Activated CD4-positive, alpha-beta T cell treated with anti-CD3 and anti-CD28 coated beads for 1 hour (primary cell): ENCODE results near the gene IFITM5.
A peak's percentile ranks its signal among the peaks of the same experiment; 100 is the strongest.
"Not testable (repeated sequence)": the region's sequence is repeated elsewhere in the genome, so short reads cannot be mapped to it uniquely, and the experiment has no call there.

Experiments used
- DNase-seq: peaks from one replicate; pipeline ENCODE4 v3.0.0-alpha.2; 2020

IFITM5 gene

DNA sequence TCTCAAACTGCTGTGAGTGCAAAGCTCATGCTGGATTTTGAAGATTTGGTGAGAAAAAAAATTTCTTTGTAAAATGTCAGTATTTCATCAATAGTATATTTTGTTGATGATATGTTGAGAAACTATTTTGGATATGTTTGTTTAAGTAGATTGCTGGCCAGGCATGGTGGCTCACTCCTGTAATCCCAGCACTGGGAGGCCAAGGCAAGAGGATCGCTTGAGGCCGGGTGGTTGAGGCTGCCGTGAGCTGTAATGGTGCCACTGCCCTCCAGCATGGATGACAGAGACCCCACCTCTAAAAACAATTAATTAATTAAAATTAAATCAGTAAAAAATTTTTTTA is 28.2 kb upstream of the IFITM5 start:
- DNase-seq, result no peak

DNA sequence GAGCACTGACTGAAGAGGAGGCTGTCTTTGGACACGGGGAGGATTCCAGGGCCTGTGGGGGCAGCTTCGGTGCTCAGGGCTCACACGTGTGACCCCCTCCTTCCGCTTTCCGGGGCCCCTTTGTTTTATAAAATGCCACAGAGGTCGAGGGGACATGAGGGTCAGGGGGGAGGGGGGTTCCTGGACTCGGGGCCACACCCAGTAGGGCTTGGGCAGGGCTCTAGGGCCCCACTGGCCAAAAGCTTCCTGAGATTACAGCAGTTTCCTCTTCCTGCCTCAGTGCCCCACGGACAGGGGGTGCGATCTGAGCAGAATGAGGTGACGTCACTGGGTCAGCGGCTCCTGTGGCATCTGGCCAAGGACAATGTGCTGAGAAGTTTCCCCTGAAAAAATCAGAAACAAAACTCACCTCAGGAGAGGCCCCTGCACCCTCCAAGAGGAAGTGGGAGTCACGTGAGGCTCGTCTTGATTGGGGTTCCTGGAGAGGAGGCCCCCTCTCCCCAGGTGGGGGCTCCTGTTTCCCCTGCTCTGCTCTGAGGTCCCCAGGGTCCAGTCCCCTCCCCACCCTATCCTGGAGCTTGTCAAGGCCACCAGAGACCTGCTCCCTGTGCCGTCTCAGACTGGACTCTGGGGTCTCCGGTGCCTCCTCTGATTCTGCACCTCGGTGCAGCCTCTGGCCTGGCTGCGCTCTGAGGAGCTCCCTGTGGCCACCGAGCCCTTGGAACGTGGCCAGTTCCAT is 27.7 kb upstream of the IFITM5 start:
- DNase-seq, result no peak

- no peak for DNase-seq
Measured at GRCh38 chr11:326592-326841, 27.2 kb upstream of the IFITM5 start.

GRCh38 chr11:325796-326591 is 26.7 kb upstream of the IFITM5 start:
- no peak for DNase-seq

DNA sequence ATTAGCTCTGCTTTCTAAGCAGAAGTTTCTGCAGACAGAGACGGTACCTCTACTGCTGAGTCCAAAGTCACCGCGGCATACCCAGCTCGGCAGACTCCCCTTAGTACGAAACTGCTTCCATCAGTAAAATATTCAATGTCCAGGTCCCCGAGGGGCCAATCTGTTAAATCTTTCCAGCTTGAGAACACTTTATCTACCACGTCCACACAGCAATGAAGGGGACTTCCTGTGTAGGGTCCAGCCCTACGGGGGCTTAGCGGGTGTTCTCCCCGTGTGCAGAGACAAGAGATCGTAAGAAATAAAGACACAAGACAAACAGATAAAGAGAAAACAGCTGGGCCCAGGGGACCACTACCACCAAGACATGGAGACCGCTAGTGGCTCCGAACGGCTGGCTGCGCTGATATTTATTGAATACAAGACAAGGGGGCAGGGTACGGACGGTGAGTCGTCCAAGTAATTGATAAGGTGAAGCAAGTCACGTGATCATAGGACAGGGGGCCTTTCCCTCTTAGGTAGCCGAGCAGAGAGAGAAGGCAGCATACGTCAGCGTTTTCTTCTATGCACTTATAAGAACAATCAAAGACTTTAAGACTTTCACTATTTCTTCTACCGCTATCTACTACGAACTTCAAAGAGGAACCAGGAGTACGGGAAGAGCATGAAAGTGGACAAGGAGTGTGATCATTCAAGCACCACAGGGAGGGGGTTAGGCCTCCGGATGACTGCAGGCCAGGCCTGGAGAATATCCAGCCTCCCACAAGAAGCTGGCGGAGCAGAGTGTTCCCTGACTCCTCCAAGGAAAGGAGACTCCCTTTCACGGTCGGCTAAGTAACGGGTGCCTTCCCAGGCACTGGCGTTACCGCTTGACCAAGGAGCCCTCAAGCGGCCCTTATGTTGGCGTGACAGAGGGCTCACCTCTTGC is 25.5 kb upstream of the IFITM5 start:
- not testable (repeated sequence) for DNase-seq

DNA sequence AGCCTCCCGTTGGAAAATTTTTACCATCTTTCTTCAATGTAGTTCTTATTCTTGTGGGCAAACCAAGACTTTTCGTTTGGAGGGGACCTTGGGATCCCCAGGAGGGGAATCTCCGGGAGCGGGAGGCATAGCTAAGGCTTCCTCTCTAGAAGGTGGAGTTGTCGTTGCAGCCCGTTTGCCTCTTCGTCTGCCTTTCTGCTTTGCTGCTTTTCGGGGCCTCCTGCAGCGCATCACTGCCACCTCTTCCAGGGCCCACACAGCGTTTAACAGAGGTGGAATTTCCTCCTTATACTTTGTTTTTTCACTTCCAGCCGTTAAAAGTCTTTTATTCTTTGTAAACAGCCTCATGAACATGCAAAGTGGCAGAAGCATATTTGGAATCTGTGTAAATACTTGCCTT is 24.8 kb upstream of the IFITM5 start:
- no peak for DNase-seq

DNA sequence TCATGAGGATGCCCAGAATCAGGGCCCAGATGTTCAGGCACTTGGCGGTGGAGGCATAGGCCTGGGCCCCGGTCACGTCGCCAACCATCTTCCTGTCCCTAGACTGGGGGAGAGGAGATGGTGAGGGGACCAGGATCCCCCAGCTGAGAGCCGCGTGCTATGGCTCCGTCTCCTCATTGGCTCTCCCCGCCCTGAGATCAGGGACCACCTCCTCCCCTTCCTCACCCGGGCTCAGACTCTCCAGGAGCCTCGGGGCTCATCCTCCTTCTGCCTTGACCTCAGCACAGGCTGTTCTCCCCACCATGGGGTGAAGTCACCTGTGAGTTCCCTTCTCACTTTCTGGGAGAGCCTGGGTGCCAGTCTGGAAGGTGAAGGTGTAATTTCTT is 20.6 kb upstream of the IFITM5 start:
- DNase-seq, result not testable (repeated sequence)

GRCh38 chr11:319121-319887 is 20.0 kb upstream of the IFITM5 start:
- not testable (repeated sequence) for DNase-seq

GRCh38 chr11:318405-319120 is 19.2 kb upstream of the IFITM5 start:
- not testable (repeated sequence) for DNase-seq

DNA sequence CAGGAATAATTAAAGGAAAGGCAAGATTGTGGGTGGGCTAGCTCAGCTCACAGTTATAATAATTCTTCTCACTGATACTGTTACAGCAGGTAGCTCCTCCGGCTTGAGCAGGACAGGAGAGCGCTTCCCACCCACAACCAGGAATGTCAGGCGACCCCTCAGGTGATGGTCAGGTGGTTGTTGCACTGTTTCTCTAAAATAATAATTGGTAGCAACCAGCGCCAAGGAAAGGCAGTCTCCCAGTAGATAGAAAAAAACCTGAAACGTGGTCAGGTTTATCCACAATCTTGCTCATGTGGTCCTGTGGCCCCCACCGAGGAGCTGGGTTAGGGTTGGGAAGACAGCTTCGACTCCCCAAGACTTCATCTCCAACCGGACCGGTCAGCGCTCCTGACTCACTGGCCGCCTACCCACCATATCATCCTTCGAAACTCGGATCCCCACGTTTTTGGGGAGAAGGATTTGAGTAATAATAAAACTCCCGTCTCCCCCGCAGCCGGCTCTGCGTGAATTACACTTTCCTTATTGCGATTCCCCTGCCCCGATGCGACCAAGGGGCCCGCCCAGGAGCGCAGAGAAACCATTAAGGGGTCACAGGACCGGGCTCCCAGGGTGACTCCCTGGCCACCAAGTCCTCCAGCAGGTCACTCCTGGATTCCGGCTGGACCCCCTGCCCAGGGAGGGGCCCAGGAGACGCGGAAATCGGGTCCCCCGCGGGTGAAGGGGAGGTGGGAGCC is 18.5 kb upstream of the IFITM5 start:
- DNase-seq, result not testable (repeated sequence)

DNA sequence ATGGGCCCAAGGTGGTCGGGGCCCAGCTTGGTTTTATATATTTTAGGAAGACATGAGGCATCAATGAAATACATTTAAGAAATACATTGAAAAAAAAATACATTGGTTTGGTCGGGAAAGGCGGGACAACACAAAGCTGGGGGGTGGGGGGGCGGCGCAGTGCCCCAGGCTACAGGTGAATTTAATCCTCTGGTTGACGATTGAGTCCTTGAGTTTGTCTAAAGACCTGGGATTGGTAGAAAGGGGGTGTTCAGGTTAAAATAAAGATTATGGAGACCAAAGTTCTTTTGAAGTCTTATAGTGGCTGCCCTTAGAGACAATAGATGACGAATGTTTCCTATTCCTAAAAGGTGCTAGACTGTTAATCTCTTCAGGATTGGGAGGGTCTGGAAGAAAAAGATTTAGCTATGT is 17.6 kb upstream of the IFITM5 start:
- no peak for DNase-seq

- no peak for DNase-seq
Measured at GRCh38 chr11:316031-316701, 16.8 kb upstream of the IFITM5 start.

- no peak for DNase-seq
Measured at GRCh38 chr11:315516-315994, 16.2 kb upstream of the IFITM5 start.

DNA sequence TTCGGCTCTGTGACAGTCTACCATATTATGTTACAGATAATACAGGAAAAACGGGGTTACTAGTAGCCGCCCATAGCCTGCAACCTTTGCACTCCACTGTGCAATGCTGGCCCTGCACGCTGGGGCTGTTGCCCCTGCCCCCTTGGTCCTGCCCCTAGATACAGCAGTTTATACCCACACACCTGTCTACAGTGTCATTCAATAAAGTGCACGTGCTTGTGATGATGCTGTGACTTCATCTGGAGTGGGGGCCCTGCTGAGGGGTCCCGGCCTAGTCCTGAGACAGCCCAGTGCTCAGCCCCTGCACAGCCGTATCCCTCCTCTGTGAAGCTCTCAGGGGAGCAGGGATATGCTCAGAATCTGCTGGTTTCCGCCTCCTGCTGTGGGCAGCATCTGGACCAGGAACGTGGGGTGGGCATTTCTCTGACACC is 15.7 kb upstream of the IFITM5 start:
- no peak for DNase-seq

- not testable (repeated sequence) for DNase-seq
Measured at GRCh38 chr11:314554-314875, 15.2 kb upstream of the IFITM5 start.

- DNase-seq, result peak; percentile 64
Measured at GRCh38 chr11:313787-314553, 14.6 kb upstream of the IFITM5 start, which contains the start of gene IFITM1. IFITM1 (plus strand) TSS chr11:314040; CDS start chr11:314171, 131 bp downstream.

DNA sequence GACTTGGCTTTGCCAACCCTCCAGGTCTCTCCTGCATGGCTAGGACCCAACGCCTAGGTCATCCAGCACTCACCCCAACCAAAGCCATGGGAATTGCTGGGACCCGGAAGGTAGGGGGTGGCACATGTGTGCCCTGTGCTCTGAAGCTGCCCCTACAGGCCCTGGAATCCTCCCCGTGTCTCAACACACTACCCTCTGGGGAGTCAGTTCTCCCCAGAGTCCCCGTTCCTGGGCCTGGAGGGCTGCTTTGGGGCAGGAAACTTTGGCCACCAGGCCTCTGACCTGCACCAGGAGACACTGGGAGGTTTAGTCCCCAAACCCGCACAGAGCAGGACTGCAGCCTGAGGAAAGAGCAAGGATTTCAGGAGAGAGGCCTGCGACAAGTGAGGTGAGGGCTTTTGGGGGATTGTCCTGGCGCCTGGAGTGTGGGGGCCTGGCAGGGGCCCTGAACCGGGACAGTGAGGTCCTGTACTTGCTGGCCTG is 14.0 kb upstream of the IFITM5 start:
- no peak for DNase-seq

DNA sequence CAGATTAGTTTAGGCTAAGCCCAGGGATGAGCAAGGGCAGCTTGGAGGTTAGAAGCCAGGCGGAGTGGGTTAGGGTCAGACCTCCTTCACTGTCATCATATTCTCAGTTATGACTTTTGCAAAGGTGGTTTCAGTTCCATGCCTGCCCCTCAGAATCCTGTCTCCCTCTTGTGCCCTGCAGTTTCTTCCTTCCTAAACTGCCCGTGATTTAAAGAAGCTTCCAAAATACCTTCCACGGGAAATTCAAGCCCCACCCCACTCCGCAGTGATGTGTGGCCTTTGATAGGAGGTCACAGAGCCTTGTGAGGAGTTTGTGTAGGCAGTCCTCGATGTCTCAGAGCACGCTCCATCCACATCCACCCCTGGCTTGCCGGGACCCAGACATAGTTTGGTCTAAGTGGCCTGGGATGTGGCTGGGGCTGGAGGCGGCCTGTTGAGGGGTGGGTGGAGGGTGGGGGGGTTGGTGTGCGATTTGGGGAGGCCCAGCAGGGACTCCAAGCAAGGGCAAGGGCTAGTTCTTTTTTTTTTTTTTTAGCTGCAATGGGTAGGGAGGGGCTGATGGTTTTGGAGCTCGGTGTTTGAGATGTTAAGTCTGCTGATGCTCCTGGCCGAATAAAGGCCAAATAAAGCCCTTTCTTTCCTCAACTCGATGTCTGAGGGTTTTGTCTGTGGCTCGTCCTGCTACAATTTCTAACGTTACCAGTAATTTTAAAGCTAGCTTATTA is 12.9 kb upstream of the IFITM5 start:
- DNase-seq, result peak; percentile 46
